Testis (tissue), 3 donors: ENCODE results near the gene ADCYAP1. TPM values are rescaled to one million over a fixed set of nuclear protein-coding genes. Genes with fewer than 3 reads are reported as not detected.

Experiments used
- DNase-seq: peaks from one replicate; pipeline ENCODE4 v3.0.0-alpha.2; 2019
- H3K27ac ChIP-seq, 2 donors: fragments of 200-600 bp; sonication (generic); one replicate each; pipeline ENCODE4 v1.5.1; 2019
- H3K27me3 ChIP-seq: fragments of 200-600 bp; sonication (generic); one replicate; pipeline ENCODE4 v1.5.1; 2019
- H3K36me3 ChIP-seq: fragments of 200-600 bp; sonication (generic); one replicate; pipeline ENCODE4 v1.5.1; 2017; ENCODE audit warnings: low read depth; ENCODE audit errors: missing control alignments
- H3K4me1 ChIP-seq: fragments of 200-600 bp; sonication (generic); one replicate; pipeline ENCODE4 v1.5.1; 2019
- H3K4me3 ChIP-seq, 2 donors: fragments of 200-600 bp; sonication (generic); one replicate each; pipeline ENCODE4 v1.5.1; 2017 to 2019
- H3K9me3 ChIP-seq: fragments of 200-600 bp; sonication (generic); one replicate; pipeline ENCODE4 v1.5.1; 2017
- CTCF ChIP-seq, 3 experiments: fragments of 450-650 bp in 2 of 3; fragments of 200-600 bp in 1 of 3; sonication (generic) in 1 of 3; IDR thresholded peaks; one replicate each; pipeline ENCODE4 v1.5.1; 2016 to 2019; ENCODE audit warnings: antibody characterized with exemption in 3 of 3, mild to moderate bottlenecking in 2 of 3, moderate library complexity in 1 of 3
- POLR2A ChIP-seq: fragments of 450-650 bp; IDR thresholded peaks from one replicate; pipeline ENCODE4 v1.6.1; 2017; ENCODE audit warnings: antibody characterized with exemption, mild to moderate bottlenecking, moderate library complexity
- WGBS, 2 donors: methylation state at CpG; one replicate each; pipeline ENCODE4 v1.1.5; 2018; 5-methylcytosine and 5-hydroxymethylcytosine counted together
- intact Hi-C: fragments of 100-400 bp; cut with DNase I; formaldehyde crosslinking; loops from one replicate; pipeline ENCODE4 v1.15.1; 2023; ENCODE audit warnings: low total_unique reads
- polyA plus RNA-seq: library from polyadenylated mRNA; stranded (reverse); fragments of 350-450 nt; fragmentation: Illumina TruSeq; extraction: RNeasy Lipid Tissue Mini Kit (QIAGEN cat#74804); gene quantifications from one replicate; pipeline ENCODE4 v1.2.3, GENCODE V29; 2014; ENCODE audit warnings: low read depth, low replicate concordance; ENCODE audit not compliant: insufficient read depth
- total RNA-seq, 2 donors: library from RNA; depleted of rRNA; stranded (reverse); fragments of >200 nt; gene quantifications; one replicate each; pipeline ENCODE4 v1.2.3, GENCODE V29; 2016

ADCYAP1 gene
- total and polyA plus RNA-seq, 3 donors from 2014 or later: 3.1 to 10.1 (median 3.2) TPM

DNA sequence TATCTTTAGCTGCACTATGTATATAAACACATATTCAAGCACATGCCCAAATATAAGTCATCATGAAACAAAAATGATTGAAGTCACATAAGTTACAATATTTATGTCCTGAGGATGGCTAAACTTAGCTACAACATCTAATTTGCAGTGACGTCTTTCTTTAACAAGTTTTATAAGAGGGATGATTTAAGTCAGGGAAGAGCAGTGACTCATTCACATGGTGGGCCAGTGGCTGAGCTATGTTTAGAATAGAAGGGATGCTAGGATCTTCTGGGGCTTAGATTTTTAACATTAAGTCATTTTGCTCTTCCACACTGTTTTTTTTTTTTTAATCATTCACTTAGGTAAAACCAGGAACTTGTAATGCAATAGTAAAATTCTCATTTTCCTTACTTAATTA is 22.3 kb downstream of the ADCYAP1 start:
- no peak for DNase-seq
- Histone ChIP-seq H3K4me1 (no peaks in the 10 kb centered on the region), H3K36me3 (no peaks in the 10 kb centered on the region), H3K9me3 (no peaks in the 10 kb centered on the region), H3K27me3 (no peaks in the 10 kb centered on the region), H3K4me3 (no peak overlapping the region), H3K27ac (no peak overlapping the region)
- WGBS, 2 donors: 56 to 69% methylated on average over 1 of the region's 1 CpG
- TF ChIP-seq CTCF (IDR thresholded peaks at IDR 0.05) (no peak), POLR2A (no peak)
- intact Hi-C loops: no loop called here

GRCh38 chr18:933082-933481 is 28.4 kb downstream of the ADCYAP1 start:
- no peak for TF ChIP-seq POLR2A
- TF ChIP-seq CTCF (IDR thresholded peaks at IDR 0.05): no peak
- WGBS, 2 donors: 36 to 44% methylated on average over 2 of the region's 2 CpGs

GRCh38 chr18:934518-935133 is 30.0 kb downstream of the ADCYAP1 start:
- no peaks in the 10 kb centered on the region for H3K36me3 ChIP-seq
- H3K27ac ChIP-seq: no peak overlapping the region
- H3K27me3 ChIP-seq: no peaks in the 10 kb centered on the region
- WGBS, 2 donors: 54 to 73% methylated on average over 7 to 8 of the region's 8 CpGs
- H3K4me1 ChIP-seq: no peaks in the 10 kb centered on the region
- H3K9me3 ChIP-seq: no peaks in the 10 kb centered on the region
- DNase-seq: no peak
- H3K4me3 ChIP-seq: no peak overlapping the region
- no peak for TF ChIP-seq CTCF (IDR thresholded peaks at IDR 0.05)
- intact Hi-C loops: no loop called here

More at GRCh38 chr18:933082-933481, 28.4 kb downstream of the ADCYAP1 start:
- Histone ChIP-seq H3K27ac (no peak overlapping the region), H3K4me1 (no peaks in the 10 kb centered on the region), H3K4me3 (no peak overlapping the region), H3K9me3 (no peaks in the 10 kb centered on the region), H3K27me3 (no peaks in the 10 kb centered on the region), H3K36me3 (no peaks in the 10 kb centered on the region)
- intact Hi-C loops: no loop called here
- DNase-seq: no peak

DNA sequence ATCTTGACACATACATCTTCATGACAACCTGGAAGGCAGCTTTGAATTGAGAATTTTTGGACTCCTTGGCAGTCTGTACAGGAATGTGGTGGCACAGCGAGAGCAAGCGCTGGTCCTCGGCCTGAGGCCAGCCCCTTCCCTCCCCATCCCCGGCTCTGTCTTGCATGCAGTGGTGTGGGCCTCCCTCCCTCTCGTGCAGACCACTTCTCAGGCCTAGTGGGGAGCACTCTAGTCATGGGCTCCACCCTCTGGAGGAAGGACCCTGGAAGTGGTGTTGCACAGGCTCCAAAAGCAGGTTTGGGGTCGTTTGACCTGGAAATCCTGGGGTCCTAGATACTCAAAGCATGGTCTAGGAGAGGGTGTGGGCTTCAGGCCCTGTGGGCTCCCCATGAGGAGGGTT is 32.3 kb downstream of the ADCYAP1 start:
- no peak for DNase-seq
- intact Hi-C loops: no loop called here
- Histone ChIP-seq H3K27ac (no peak overlapping the region), H3K4me1 (no peaks in the 10 kb centered on the region), H3K27me3 (no peaks in the 10 kb centered on the region), H3K9me3 (no peaks in the 10 kb centered on the region), H3K36me3 (no peaks in the 10 kb centered on the region), H3K4me3 (no peak overlapping the region)
- TF ChIP-seq POLR2A (no peak), CTCF (IDR thresholded peaks at IDR 0.05) (no peak)
- WGBS, 2 donors: 64 to 86% methylated on average over 6 of the region's 6 CpGs

- no peak for TF ChIP-seq POLR2A
- TF ChIP-seq CTCF (IDR thresholded peaks at IDR 0.05): no peak
Measured at GRCh38 chr18:939166-939565, 34.5 kb downstream of the ADCYAP1 start.

More at GRCh38 chr18:939166-939565, 34.5 kb downstream of the ADCYAP1 start:
- WGBS, 2 donors: 57 to 75% methylated on average over 4 of the region's 4 CpGs
- Histone ChIP-seq H3K27me3 (no peaks in the 10 kb centered on the region), H3K4me3 (no peak overlapping the region), H3K9me3 (no peaks in the 10 kb centered on the region), H3K4me1 (no peaks in the 10 kb centered on the region), H3K36me3 (no peaks in the 10 kb centered on the region), H3K27ac (no peak overlapping the region)
- no peak for DNase-seq
- intact Hi-C loops: no loop called here
